ENCODE measurements around the gene MARCHF5. TPM values are rescaled to one million over a fixed set of nuclear protein-coding genes. Genes with fewer than 3 reads are reported as not detected.
"Not testable (repeated sequence)": the region's sequence is repeated elsewhere in the genome, so short reads cannot be mapped to it uniquely, and the experiment has no call there.

MARCHF5 gene
- total RNA-seq, 1 experiment from 2014 or later = 39.1 TPM

DNA sequence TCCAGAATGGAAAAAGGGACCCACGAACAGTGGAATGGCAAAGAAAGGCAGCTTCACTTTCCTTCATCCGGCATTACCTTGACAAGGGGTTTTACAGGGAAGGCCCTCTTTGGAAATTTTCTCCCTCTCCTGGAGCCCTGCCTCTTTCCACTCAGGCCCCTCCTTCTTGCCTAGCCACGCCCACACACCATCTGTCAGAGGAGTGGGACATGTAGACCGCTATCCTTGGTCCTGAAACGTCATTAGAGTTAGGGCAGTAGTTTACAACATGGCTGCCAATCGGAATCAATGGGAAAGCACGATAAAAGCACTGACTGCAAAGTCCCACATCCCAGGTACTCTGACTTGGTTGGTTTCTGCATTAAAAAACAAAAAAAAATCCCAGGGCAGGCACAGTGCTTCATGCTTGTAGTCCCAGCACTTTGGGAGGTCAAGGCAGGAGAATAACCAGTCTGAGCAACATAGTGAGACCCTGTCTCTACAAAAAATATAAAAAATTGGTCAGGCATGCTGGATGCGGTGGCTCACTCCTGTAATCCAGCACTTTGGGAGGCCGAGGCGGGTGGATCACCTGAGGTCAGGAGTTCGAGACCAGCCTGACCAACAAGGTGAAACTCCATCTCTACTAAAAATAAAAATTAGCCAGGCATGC is 96.4 kb downstream of the MARCHF5 start:
- Histone ChIP-seq H3K9me2 (ENCODE audit: insufficient read depth) (no peaks in the 10 kb centered on the region), H3K36me3 (ENCODE audit: low read depth) (no peaks in the 10 kb centered on the region), H3K27ac (no peak overlapping the region), H3K9me3 (ENCODE audit: insufficient read depth, low read depth) (no peaks in the 10 kb centered on the region), H3K4me1 (replicated peaks; ENCODE audit: insufficient read depth) (no peaks in the 10 kb centered on the region), H3K4me3 (no peak overlapping the region), H3K27me3 (ENCODE audit: insufficient read depth, low read depth) (no peaks in the 10 kb centered on the region), H2AFZ (no peak overlapping the region), H3K4me2 (no peak overlapping the region), H3K79me2 (ENCODE audit: low read depth) (no peaks in the 10 kb centered on the region), H4K20me1 (ENCODE audit: insufficient read depth) (no peaks in the 10 kb centered on the region), H3F3A (ENCODE audit: insufficient read depth, low read depth) (no peaks in the 10 kb centered on the region)
- ChIA-PET POLR2A (ENCODE audit: unreplicated experiment) (no interaction called here), CTCF (interaction anchor here (0.5 kb wide), 1 partner anchor 9 kb away, joined by 8 read pairs; no protein-coding TSS in a partner anchor)
- no peak for TF ChIP-seq EZH2 (IDR thresholded peaks at IDR 0.05; ENCODE audit: low read depth)
- TF ChIP-seq, protein P1, sequence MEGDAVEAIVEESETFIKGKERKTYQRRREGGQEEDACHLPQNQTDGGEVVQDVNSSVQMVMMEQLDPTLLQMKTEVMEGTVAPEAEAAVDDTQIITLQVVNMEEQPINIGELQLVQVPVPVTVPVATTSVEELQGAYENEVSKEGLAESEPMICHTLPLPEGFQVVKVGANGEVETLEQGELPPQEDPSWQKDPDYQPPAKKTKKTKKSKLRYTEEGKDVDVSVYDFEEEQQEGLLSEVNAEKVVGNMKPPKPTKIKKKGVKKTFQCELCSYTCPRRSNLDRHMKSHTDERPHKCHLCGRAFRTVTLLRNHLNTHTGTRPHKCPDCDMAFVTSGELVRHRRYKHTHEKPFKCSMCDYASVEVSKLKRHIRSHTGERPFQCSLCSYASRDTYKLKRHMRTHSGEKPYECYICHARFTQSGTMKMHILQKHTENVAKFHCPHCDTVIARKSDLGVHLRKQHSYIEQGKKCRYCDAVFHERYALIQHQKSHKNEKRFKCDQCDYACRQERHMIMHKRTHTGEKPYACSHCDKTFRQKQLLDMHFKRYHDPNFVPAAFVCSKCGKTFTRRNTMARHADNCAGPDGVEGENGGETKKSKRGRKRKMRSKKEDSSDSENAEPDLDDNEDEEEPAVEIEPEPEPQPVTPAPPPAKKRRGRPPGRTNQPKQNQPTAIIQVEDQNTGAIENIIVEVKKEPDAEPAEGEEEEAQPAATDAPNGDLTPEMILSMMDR (conservative IDR thresholded peaks at IDR 0.05) = no peak
- no TSS peak for BruUV-seq (replicated peaks)
- intact Hi-C loops (cut with micrococcal nuclease; ENCODE audit: unreplicated experiment) = no loop called here
- DNase-seq = peak in 1 of 2 experiments; percentile 37

DNA sequence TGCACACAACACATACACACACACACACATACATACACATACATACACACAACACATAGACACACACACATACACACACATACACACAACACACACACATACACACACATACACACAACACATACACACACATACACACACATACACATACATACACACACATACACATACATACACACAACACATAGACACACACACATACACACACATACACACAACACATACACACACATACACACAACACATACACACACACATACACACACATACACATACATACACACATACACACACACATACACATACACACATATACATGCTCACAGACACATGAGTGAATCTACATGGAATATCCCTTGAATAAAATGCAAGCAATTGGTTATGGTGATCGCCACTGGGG is 102.2 kb downstream of the MARCHF5 start:
- POLR2A ChIA-PET (ENCODE audit: unreplicated experiment); CTCF ChIA-PET: not testable (repeated sequence)

DNA sequence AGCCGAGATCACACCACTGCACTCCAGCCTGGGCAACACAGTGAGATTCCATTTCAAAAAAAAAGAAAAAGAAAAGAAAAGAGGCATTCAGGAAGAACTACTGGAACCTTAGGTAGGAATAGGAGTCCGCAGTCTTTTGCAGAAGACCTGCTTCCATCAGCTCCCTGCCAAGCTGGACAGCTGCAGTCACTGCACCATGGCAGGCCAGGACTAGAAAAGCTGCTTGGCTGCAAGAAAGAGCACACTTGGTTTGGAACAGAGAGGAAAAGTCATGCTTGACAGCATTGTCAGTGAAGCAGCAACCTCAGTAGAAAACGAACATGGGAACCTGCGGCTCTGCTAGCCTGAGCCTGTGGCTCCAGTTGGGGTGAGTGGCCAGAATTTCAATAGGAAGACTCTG is 104.3 kb downstream of the MARCHF5 start:
- POLR2A ChIA-PET (ENCODE audit: unreplicated experiment) = interaction anchor here (0.6 kb wide), 1 partner anchor 309 kb away, joined by 3 read pairs; no protein-coding TSS in a partner anchor
- TF ChIP-seq, protein P1 (conservative IDR thresholded peaks at IDR 0.05) = no peak
- no peak for TF ChIP-seq EZH2 (IDR thresholded peaks at IDR 0.05; ENCODE audit: low read depth)
- BruUV-seq (replicated peaks) = no TSS peak

More for the DNA sequence above, 102.2 kb downstream of the MARCHF5 start:
- H3F3A ChIP-seq (ENCODE audit: insufficient read depth, low read depth); H3K4me3 ChIP-seq; H3K36me3 ChIP-seq (ENCODE audit: low read depth); BruUV-seq (replicated peaks); H4K20me1 ChIP-seq (ENCODE audit: insufficient read depth); H3K27ac ChIP-seq; H3K4me1 ChIP-seq (replicated peaks; ENCODE audit: insufficient read depth); DNase-seq; H3K9me3 ChIP-seq (ENCODE audit: insufficient read depth, low read depth); H3K27me3 ChIP-seq (ENCODE audit: insufficient read depth, low read depth); intact Hi-C loops (cut with micrococcal nuclease; ENCODE audit: unreplicated experiment); H3K79me2 ChIP-seq (ENCODE audit: low read depth); H3K9me2 ChIP-seq (ENCODE audit: insufficient read depth); H2AFZ ChIP-seq; H3K4me2 ChIP-seq: not testable (repeated sequence)

DNA sequence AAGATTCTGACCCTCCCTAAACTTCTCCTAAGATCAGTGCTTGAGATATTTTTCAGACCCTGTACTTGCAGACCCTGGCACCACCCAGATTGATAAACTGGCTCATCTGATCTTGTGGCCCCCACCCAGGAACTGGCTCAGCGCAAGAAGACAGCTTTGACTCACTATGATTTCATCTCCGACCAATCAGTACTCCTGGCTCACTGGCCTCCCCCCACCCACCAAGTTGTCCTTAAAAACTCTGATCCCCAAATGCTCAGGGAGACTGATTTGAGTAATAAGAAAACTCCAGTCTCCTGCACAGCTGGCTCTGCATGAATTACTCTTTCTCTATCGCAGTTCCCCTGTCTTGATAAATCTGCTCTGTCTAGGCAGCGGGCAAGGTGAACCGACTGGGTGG is 111.3 kb downstream of the MARCHF5 start:
- BruUV-seq (replicated peaks); DNase-seq; H3K4me3 ChIP-seq; H2AFZ ChIP-seq; H4K20me1 ChIP-seq (ENCODE audit: insufficient read depth); POLR2A ChIA-PET (ENCODE audit: unreplicated experiment); H3K27me3 ChIP-seq (ENCODE audit: insufficient read depth, low read depth); intact Hi-C loops (cut with micrococcal nuclease; ENCODE audit: unreplicated experiment); H3K79me2 ChIP-seq (ENCODE audit: low read depth); H3K9me2 ChIP-seq (ENCODE audit: insufficient read depth); H3K4me1 ChIP-seq (replicated peaks; ENCODE audit: insufficient read depth); H3K9me3 ChIP-seq (ENCODE audit: insufficient read depth, low read depth); H3K27ac ChIP-seq; H3K36me3 ChIP-seq (ENCODE audit: low read depth); H3F3A ChIP-seq (ENCODE audit: insufficient read depth, low read depth); CTCF ChIA-PET; H3K4me2 ChIP-seq: not testable (repeated sequence)

More for the DNA sequence above, 104.3 kb downstream of the MARCHF5 start:
- Histone ChIP-seq H3K27ac (no peak overlapping the region), H3K4me1 (replicated peaks; ENCODE audit: insufficient read depth) (no peaks in the 10 kb centered on the region), H3K79me2 (ENCODE audit: low read depth) (no peaks in the 10 kb centered on the region), H3F3A (ENCODE audit: insufficient read depth, low read depth) (no peaks in the 10 kb centered on the region), H3K36me3 (ENCODE audit: low read depth) (no peaks in the 10 kb centered on the region), H2AFZ (no peak overlapping the region), H3K9me2 (ENCODE audit: insufficient read depth) (no peaks in the 10 kb centered on the region), H4K20me1 (ENCODE audit: insufficient read depth) (no peaks in the 10 kb centered on the region), H3K27me3 (ENCODE audit: insufficient read depth, low read depth) (no peaks in the 10 kb centered on the region), H3K4me3 (no peak overlapping the region), H3K4me2 (no peak overlapping the region), H3K9me3 (ENCODE audit: insufficient read depth, low read depth) (no peaks in the 10 kb centered on the region)
- DNase-seq = no peak
- intact Hi-C loops (cut with micrococcal nuclease; ENCODE audit: unreplicated experiment) = no loop called here
- CTCF ChIA-PET = no interaction called here

Other genes with a start within 250 kb of the MARCHF5 start
- gene CPEB3, start 89 bp upstream of the MARCHF5 start, total RNA-seq (2021) = 1.1 and 1.4 TPM in 2 replicates

Data from PC-9 (cell line).